Renal cortex interstitium (tissue), 11 donors: Measurements from ENCODE around the gene NRROS. TPM values are rescaled to one million over a fixed set of nuclear protein-coding genes. Genes with fewer than 3 reads are reported as not detected.

Experiments
- DNase-seq, 11 donors: peaks; one replicate each; pipeline ENCODE4 v3.0.0-alpha.2; 2013; ENCODE audit warnings: low read depth in 9 of 11, low spot score in 4 of 11; ENCODE audit errors: extremely low read depth in 1 of 11
- polyA plus RNA-seq, 3 donors: library from polyadenylated mRNA; unstranded; fragments of 120-200 nt; gene quantifications; one replicate each; pipeline ENCODE4 v1.2.1, GENCODE V29; 2013; ENCODE audit not compliant: insufficient read length in 3 of 3

NRROS gene
- polyA plus RNA-seq, 3 donors, result 3.0 to 4.5 (median 3.2) TPM

DNA sequence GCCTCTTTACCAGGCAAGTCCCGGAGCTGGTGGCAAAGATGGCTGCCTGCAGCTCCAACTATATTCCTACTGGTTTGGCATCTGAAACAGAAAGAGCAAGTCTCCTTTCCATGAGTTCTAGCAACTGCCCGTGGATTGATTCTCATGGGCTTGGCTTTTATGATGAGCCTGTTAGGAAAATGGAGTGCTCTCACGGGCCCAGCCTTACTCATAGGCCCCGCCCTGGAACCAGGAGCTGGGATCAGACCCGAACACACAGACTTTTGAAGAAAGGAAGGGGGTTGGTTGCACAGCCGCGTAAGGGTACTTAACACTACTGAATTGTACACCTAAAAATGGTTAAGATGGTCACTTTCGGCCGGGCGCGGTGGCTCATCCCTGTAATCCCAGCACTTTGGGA is 2.9 kb downstream of the NRROS start:
- DNase-seq, result no peak

DNA sequence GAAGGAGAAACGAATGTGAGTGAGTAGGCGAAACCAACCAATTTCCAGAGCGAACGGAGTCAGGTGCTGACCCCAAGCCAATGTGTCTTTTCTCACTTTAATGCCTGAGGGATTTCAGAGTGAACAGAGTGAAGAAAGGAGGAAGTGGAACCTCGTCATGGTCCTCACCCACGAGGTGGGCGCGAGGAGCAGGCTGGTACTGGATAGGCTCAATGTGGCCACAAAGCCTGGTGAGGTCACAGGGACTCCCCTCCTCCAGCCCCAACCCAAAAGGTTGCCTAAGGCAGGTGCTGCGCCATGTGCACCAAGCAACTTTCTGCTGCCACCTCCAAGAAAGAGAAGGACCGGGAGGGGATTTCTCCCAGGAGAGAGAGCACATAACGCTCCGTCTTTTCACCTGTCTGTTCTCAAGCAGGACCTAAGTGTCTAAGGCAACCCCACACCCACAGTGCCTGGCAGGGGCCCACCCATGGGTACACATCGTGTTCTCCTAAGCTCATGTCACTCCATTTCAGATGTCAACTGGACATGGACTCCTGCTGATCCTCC is 3.8 kb downstream of the NRROS start:
- DNase-seq, result no peak

DNA sequence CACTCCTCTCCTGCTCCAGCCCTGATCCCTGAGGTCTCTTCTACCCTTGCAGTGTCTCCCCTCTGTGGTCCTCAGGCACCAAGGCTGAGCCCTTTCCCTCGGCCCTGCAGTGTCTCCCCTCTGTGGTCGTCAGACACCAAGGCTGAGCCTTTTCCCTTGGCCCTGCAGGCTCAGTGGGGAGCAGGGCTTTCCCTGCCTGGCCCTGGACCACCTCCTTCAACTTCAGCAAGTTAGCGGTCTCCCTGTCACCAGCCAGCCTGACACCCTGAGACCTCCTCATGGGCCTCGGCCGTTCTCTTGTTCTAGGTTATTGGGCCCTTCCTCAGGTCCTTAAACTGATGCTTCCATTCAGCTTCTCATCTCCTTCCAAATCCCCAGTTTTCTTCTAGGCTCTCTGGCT is 4.3 kb downstream of the NRROS start:
- DNase-seq, result no peak

DNA sequence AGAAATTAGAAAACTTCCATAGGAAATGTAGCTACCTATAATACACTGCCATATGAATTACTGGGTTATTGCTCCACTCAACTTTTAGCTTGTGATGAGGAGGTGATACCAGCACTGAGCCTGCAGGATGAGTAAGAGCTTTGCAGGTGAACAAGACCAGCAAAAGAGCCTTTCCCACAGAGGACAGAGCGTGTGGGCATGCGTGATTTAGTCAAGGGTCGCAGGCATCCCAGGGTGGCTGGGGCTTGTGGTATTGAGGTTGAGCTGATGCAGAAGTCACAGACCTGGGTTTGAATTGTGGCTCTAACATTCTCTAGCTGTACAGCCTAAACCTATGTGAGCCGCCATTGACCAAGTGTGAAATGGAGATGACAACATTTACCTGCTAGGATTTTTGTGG is 5.6 kb downstream of the NRROS start:
- no peak for DNase-seq

DNA sequence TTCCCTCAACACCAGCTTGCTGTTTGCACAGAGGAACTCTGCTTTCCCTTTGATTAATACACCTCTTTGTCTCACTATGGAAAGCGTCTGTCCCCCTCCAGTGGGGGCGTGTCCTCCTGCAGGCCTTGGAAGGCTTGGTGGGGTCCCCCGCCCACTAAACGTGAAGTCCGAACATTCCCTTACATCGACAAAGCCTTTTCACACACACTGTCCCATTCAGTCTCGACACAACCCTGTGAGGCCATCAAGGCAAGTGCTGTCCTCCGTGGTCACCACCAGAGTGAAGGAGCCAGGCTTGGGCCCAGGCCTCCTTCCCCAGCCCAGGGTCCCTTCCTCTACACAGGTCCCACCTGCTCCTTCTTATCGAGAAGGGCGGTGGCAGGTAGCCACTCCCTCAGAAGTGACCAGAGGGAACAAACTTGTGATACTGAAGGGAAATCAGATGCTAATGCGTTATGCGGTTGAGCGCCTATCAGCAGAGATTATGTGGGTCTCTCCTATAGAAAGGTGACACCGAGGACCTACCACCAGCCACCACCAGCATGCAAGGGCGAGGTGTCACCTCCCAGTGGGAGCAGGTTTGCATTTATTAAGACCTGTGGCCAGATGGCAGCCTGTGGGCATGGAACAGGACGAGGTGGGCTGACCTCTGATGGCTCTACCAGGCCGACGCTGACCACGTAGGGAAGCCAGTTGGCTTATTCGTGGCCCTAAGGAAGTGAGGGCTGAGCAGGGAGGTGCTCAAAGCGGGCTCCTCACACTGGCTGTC is 6.6 kb downstream of the NRROS start:
- DNase-seq, result no peak

DNA sequence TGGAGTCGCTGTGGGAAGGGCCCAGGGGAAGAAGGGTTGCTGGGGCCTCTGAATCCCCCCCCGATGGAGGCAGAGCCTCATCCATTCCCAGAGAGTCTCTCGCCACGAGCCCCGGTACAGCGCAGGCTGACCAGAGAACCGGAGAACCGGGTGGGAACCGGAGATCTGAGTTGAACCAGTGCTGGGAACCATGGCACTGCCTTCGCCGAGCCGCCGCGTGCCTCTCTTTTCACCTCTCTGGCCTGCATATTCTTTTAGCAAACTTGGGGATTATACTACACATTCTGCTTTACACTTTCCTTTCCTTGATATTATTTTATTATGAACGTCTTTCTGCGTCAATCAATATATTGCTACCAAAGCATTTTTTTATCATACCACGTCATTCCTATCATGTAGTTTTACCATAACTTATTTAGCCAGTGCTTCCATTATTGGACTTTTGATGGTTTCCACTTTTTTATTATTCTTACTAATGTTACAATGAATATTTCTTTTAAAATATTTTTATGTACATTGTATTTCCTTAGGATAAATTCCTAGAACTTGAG is 7.2 kb downstream of the NRROS start:
- no peak for DNase-seq

DNA sequence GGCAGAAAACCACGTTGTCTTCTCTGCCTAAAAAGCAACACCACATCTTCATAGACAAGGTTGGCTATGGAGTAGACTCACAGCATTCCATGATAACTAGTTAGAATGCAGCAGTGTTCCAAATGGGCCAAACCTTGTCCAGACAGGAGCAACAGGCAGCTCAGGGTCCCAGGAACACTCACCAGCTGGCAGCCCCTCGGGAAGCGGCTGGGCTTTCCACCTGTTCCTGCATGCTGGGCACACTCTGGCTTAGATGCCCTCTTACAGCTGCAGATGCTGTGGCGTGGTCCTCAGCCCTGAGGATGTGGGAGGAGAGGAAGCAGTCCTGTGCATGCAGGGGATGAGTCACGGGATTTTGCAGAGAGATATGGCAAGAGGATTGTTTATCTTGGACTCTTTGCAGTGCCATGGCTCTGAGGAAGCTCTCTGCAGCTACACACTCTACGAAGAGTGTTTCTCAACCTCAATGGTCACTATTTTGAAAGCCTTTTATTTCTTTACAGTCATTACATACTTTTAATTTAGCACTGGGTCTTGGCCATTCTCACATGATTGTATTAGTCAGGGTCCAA is 11.3 kb downstream of the NRROS start:
- DNase-seq, result no peak

DNA sequence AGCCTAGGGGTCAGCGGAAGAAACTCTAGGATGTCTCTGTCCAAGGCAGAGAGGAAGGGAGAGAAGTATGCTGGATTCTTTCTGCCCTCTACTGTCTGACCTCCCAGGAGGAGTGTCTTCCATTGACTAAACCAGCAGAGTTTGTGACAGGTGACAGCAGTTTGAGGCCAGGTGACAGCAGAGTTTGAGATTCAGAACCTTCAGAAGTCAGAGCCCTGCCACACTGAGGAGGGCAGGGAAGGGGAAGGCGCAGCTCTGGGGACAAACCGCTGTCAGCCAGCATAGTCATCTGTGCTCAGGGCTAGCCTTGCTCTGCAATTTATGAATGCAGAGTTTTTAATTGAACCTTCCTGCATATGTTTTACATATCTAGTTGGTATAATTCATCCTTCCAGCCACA is 12.3 kb downstream of the NRROS start:
- no peak for DNase-seq

DNA sequence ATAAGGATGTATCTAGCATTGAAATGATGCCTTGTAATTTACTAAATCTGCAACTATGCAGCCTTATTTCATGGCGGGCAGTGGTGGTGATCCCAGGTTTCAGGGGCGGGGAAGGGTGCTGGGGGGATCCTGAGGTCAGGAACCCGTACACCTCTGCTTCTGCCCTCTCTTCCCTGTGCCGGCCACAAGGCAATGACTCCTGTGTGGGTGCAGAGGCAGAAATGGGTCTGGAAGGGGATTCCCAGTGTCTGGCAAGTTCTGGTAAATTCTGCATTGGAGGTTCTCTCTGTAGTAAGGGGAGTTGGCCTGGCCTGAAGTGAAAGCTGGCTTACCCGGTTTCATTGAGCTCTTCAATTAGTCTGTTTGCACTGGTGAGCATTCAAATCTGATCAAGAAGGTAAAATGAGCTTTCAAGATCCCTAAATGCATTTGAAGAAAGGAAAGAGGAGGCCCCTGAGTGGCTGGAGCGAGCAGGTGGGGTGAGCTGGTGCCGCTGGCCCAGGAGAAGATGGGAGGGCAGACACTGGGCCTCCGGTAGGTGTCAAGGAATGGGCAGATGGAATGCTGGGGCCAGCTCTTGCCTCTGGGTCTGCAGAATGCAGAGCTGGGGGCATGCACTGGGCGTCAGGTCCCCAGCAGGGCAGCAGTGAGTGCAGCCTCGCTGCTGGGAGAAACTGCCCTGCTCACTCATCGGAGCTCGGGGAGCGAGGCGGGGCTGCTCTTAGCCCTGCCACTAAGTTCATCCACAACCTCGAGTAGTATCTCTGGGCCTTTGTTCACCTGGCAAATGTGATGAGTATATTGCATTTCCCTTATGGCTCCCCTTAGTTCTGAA is 13.7 kb downstream of the NRROS start:
- no peak for DNase-seq

DNA sequence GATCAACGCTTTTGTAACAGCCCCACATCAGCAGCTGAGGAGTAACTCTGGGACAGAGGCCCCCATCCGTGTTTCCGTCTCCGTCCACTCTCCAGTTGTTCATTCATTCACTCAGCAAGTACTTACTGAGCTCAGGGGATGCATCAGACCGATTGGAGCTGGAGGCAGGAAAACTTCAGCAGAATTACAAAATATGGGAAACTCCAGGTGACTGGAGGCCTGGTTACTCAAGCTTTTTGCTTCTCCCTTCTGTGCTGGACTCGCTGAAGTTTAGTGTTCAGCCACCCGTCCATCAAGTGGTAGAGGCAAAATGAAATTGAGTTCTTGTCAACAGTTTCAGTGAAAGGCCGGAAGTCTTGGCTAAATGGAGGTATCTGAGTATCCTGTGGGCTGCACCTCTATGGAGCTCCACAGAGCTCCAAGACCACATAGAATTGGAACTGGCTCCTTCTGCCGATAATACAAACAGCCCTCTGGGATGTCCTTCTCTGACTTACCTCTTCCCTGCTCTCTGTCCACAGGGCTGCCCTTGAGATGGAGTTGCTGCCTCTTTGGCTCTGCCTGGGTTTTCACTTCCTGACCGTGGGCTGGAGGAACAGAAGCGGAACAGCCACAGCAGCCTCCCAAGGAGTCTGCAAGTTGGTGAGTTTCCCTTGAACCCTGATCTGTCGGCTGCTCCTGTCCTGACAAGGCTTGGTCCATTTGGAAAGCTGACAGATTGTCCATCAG is 14.7 kb downstream of the NRROS start:
- DNase-seq, result no peak

DNA sequence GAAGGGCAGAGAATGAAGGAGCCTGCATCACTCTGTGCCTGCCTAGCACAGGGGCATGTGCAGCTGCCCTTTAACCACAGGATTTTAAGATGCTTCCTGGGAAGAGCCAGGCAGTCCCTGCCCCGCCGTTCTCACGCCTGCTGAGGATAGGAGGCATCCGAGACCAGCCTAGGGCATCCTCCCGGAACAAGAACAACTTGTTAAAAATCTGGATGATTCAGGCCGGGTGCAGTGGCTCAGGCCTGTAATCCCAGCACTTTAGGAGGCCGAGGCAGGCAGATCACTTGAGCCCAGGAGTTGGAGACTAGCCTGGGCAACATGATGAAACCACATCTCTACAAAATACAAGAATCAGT is 15.2 kb downstream of the NRROS start:
- no peak for DNase-seq

DNA sequence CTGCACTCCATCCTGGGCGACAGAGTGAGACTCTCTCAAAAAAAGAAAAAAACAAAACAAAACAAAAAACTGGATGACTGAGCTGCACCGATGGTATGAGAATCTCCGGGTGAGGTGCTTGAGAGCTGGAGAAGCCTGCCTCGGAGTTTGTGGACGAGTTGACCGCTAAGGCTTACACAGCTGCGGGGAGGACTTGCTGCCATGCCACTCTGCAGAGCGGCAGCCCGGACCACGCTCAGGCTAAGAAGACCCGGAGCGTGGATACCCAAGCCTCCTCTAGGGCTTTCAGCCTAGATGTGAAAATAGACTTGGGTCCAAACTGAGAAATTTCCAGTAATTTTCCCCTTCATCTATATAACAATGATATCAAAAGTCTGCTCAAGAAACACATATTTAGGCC is 16.0 kb downstream of the NRROS start:
- no peak for DNase-seq

DNA sequence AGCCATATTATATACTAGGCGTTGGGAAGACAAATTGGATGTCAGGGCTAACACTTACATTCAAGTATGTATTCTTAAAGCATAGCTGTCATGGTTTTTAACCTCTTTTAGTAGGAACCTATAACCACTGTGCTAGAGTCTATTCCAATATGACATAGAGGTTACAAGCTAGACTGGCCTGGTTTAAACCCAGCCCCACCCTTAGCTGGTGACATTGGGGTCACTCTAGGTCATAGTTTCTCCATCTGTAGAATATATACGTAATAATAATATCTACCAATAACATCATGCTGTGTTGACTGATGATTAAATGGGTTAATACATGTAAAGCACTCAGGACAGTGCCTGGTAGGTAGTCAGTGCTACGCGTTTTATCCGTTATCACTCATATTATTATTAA is 16.7 kb downstream of the NRROS start:
- DNase-seq, result no peak

DNA sequence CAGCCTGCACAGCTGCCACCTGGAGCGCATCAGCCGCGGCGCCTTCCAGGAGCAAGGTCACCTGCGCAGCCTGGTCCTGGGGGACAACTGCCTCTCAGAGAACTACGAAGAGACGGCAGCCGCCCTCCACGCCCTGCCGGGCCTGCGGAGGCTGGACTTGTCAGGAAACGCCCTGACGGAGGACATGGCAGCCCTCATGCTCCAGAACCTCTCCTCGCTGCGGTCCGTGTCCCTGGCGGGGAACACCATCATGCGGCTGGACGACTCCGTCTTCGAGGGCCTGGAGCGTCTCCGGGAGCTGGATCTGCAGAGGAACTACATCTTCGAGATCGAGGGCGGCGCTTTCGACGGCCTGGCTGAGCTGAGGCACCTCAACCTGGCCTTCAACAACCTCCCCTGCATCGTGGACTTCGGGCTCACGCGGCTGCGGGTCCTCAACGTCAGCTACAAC is 20.4 kb downstream of the NRROS start:
- no peak for DNase-seq

DNA sequence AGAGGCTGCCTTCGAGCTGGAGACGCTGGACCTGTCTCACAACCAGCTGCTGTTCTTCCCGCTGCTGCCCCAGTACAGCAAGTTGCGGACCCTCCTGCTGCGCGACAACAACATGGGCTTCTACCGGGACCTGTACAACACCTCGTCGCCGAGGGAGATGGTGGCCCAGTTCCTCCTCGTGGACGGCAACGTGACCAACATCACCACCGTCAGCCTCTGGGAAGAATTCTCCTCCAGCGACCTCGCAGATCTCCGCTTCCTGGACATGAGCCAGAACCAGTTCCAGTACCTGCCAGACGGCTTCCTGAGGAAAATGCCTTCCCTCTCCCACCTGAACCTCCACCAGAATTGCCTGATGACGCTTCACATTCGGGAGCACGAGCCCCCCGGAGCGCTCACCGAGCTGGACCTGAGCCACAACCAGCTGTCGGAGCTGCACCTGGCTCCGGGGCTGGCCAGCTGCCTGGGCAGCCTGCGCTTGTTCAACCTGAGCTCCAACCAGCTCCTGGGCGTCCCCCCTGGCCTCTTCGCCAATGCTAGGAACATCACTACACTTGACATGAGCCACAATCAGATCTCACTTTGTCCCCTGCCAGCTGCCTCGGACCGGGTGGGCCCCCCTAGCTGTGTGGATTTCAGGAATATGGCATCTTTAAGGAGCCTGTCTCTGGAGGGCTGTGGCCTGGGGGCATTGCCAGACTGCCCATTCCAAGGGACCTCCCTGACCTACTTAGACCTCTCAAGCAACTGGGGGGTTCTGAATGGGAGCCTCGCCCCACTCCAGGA is 21.1 kb downstream of the NRROS start:
- no peak for DNase-seq

DNA sequence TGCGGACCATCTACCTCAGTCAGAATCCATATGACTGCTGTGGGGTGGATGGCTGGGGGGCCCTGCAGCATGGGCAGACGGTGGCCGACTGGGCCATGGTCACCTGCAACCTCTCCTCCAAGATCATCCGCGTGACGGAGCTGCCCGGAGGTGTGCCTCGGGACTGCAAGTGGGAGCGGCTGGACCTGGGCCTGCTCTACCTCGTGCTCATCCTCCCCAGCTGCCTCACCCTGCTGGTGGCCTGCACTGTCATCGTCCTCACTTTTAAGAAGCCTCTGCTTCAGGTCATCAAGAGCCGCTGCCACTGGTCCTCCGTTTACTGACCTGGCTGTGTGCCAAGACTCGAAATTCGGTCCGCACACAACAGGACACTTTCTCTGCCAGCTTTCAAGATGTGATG is 21.9 kb downstream of the NRROS start:
- no peak for DNase-seq

DNA sequence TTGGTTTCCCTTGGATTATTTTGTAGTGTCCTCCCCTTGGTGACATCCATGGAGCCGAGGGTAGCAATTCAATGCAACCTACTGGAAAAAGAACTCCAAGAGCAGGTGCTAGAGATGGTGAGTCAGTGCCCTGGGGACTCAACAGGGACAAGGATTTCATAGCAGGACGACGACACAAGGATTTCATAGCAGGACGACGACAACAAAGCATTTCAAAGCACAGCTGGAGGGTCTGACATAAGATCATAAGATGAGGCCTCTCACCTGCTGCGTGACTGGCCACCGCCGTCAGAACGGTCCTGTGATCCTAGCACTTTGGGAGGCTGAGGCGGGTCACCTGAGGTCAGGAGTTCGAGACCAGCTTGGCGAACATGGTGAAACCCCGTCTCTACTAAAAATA is 22.5 kb downstream of the NRROS start:
- DNase-seq, result no peak
